Chondrocyte (in vitro differentiated cells): ENCODE measurements around the gene SMAP1. TPM values are rescaled to one million over a fixed set of nuclear protein-coding genes. Genes with fewer than 3 reads are reported as not detected.

Source experiments
- DNase-seq: peaks from one replicate; pipeline ENCODE4 v3.0.0; 2021; ENCODE audit warnings: mixed read lengths, low spot score
- H3K27ac Mint-ChIP-seq: one replicate; pipeline ENCODE4 v1.8.0; 2021; ENCODE audit warnings: mild to moderate bottlenecking, moderate library complexity, mixed read lengths; ENCODE audit not compliant: unreplicated experiment
- H3K27me3 Mint-ChIP-seq: 2 replicates; pipeline ENCODE4 v1.8.0; 2021; ENCODE audit warnings: low read depth, mixed read lengths
- H3K36me3 Mint-ChIP-seq: 2 replicates; pipeline ENCODE4 v1.8.0; 2021; ENCODE audit warnings: low read depth, mixed read lengths
- H3K4me1 Mint-ChIP-seq: 2 replicates; pipeline ENCODE4 v1.8.0; 2021; ENCODE audit warnings: low read depth, mild to moderate bottlenecking, mixed read lengths
- H3K4me3 Mint-ChIP-seq: one replicate; pipeline ENCODE4 v1.8.0; 2021; ENCODE audit warnings: mild to moderate bottlenecking, moderate library complexity, mixed read lengths; ENCODE audit not compliant: unreplicated experiment
- H3K9me3 Mint-ChIP-seq: 2 replicates; pipeline ENCODE4 v1.8.0; 2021; ENCODE audit warnings: low read depth, mixed read lengths
- CTCF ChIP-seq: fragments of 200-600 bp; sonication (generic); IDR thresholded peaks from 2 replicates; pipeline ENCODE4 v1.5.0; 2021; ENCODE audit warnings: antibody characterized with exemption, mild to moderate bottlenecking, moderate library complexity
- total RNA-seq: library from RNA; stranded (reverse); gene quantifications from 3 replicates; pipeline ENCODE4 v1.2.1, GENCODE V29; 2021

Gene SMAP1
- total RNA-seq, 1 donor from 2014 or later = 27.2 TPM

- no peak for TF ChIP-seq CTCF
- Mint-ChIP-seq H3K27me3 (no peaks in the 10 kb centered on the region), H3K4me3 (no peak overlapping the region), H3K4me1 (peaks cover 16% of the 10 kb centered on the region), H3K27ac (no peak overlapping the region), H3K36me3 (peaks cover 7% of the 10 kb centered on the region), H3K9me3 (peaks cover 4% of the 10 kb centered on the region)
- DNase-seq = no peak
Measured at GRCh38 chr6:70834520-70834919, 166.8 kb downstream of the SMAP1 start.

GRCh38 chr6:70838907-70839285, 171.2 kb downstream of the SMAP1 start:
- H3K9me3 Mint-ChIP-seq = no peaks in the 10 kb centered on the region
- H3K27me3 Mint-ChIP-seq = no peaks in the 10 kb centered on the region
- DNase-seq = no peak
- H3K36me3 Mint-ChIP-seq = peaks cover 4% of the 10 kb centered on the region
- no peak overlapping the region for H3K4me3 Mint-ChIP-seq
- H3K4me1 Mint-ChIP-seq = peaks cover 9% of the 10 kb centered on the region
- H3K27ac Mint-ChIP-seq = no peak overlapping the region
- no peak for TF ChIP-seq CTCF

- Mint-ChIP-seq H3K4me3 (no peak overlapping the region), H3K36me3 (peaks cover 4% of the 10 kb centered on the region), H3K27ac (no peak overlapping the region), H3K4me1 (peaks cover 2% of the 10 kb centered on the region), H3K9me3 (no peaks in the 10 kb centered on the region), H3K27me3 (no peaks in the 10 kb centered on the region)
- TF ChIP-seq CTCF = no peak
- no peak for DNase-seq
Measured at GRCh38 chr6:70839286-70840266, 171.9 kb downstream of the SMAP1 start.

- Mint-ChIP-seq H3K4me1 (no peaks in the 10 kb centered on the region), H3K9me3 (no peaks in the 10 kb centered on the region), H3K27ac (no peak overlapping the region), H3K4me3 (no peak overlapping the region), H3K36me3 (peaks cover 4% of the 10 kb centered on the region), H3K27me3 (no peaks in the 10 kb centered on the region)
- no peak for DNase-seq
- no peak for TF ChIP-seq CTCF
Measured at GRCh38 chr6:70841112-70841511, 173.4 kb downstream of the SMAP1 start.

- no peak for DNase-seq
- H3K27ac Mint-ChIP-seq = no peak overlapping the region
- no peaks in the 10 kb centered on the region for H3K27me3 Mint-ChIP-seq
- no peaks in the 10 kb centered on the region for H3K9me3 Mint-ChIP-seq
- peaks cover 8% of the 10 kb centered on the region for H3K36me3 Mint-ChIP-seq
- no peak overlapping the region for H3K4me3 Mint-ChIP-seq
- no peak for TF ChIP-seq CTCF
- H3K4me1 Mint-ChIP-seq = no peaks in the 10 kb centered on the region
Measured at GRCh38 chr6:70842541-70842940, 174.9 kb downstream of the SMAP1 start.
